NT2/D1 (cell line): Measurements from ENCODE around the gene CKS2.

Experiments
- SUZ12 ChIP-seq: IDR thresholded peaks from 2 replicates; pipeline ENCODE4 v1.6.1; 2011; ENCODE audit not compliant: insufficient read length, insufficient read depth; ENCODE audit errors: extremely low read depth
- ZNF274 ChIP-seq: IDR thresholded peaks from 2 replicates; pipeline ENCODE4 v1.6.1; 2011; ENCODE audit warnings: mild to moderate bottlenecking, low read depth, low read length

- TF ChIP-seq ZNF274: no peak
- no peak for TF ChIP-seq SUZ12
Measured at GRCh38 chr9:89318123-89319014, 7.4 kb downstream of the CKS2 start, which contains the start of gene SECISBP2.
